ENCODE results near the gene REV3L. TPM values are rescaled to one million over a fixed set of nuclear protein-coding genes. Genes with fewer than 3 reads are reported as not detected.
A peak's percentile ranks its signal among the peaks of the same experiment; 100 is the strongest.
"Not testable (repeated sequence)": the region's sequence is repeated elsewhere in the genome, so short reads cannot be mapped to it uniquely, and the experiment has no call there.

The REV3L gene
- total and polyA plus RNA-seq, 4 donors, result 3.8 to 17.7 (median 11.2) TPM

GRCh38 chr6:111256646-111257045 is 226.4 kb downstream of the REV3L start:
- no peak for DNase-seq (ENCODE audit: low spot score)
- Histone ChIP-seq H3K27me3 (ENCODE audit: control insufficient read depth in 4 of 4, insufficient read depth in 4 of 4, low read length in 3 of 4) (no peaks in the 10 kb centered on the region), H3K9me3 (ENCODE audit: control insufficient read depth in 4 of 4, low read length in 3 of 4) (no peaks in the 10 kb centered on the region), H3K4me3 (ENCODE audit: low read depth in 1 of 3, low read length in 3 of 3) (no peak overlapping the region), H3K9ac (ENCODE audit: low read depth in 1 of 2, low read length in 2 of 2) (no peak overlapping the region), H3K36me3 (ENCODE audit: control insufficient read depth in 4 of 4, insufficient read depth in 3 of 4, low read depth in 1 of 4, low read length in 3 of 4) (no peaks in the 10 kb centered on the region), H3K4me1 (ENCODE audit: control insufficient read depth in 4 of 4, insufficient read depth in 4 of 4, low read length in 3 of 4) (peaks cover 0 to 10% (median 7%) of the 10 kb centered on the region in 4 donors), H3K27ac (ENCODE audit: low read depth in 1 of 2, low read length in 2 of 2) (no peak overlapping the region)
- TF ChIP-seq RAD21 (IDR thresholded peaks at IDR 0.05) (peak; percentile 37 to 38), FOXA2 (IDR thresholded peaks at IDR 0.05) (no peak), YY1 (IDR thresholded peaks at IDR 0.05) (no peak), EGR1 (IDR thresholded peaks at IDR 0.05; ENCODE audit: low read depth in 2 of 2) (no peak), REST (IDR thresholded peaks at IDR 0.05) (no peak)

- H3K4me1 ChIP-seq (ENCODE audit: control insufficient read depth in 4 of 4, insufficient read depth in 4 of 4, low read length in 3 of 4), result peaks cover 0 to 10% (median 7%) of the 10 kb centered on the region in 4 donors
- H3K9me3 ChIP-seq (ENCODE audit: control insufficient read depth in 4 of 4, low read length in 3 of 4); H3K27ac ChIP-seq (ENCODE audit: low read depth in 1 of 2, low read length in 2 of 2); H3K27me3 ChIP-seq (ENCODE audit: control insufficient read depth in 4 of 4, insufficient read depth in 4 of 4, low read length in 3 of 4); DNase-seq (ENCODE audit: low spot score); H3K36me3 ChIP-seq (ENCODE audit: control insufficient read depth in 4 of 4, insufficient read depth in 3 of 4, low read depth in 1 of 4, low read length in 3 of 4); H3K4me3 ChIP-seq (ENCODE audit: low read depth in 1 of 3, low read length in 3 of 3); H3K9ac ChIP-seq (ENCODE audit: low read depth in 1 of 2, low read length in 2 of 2): not testable (repeated sequence)
- WGBS, result 19% methylated on average over 2 of the region's 2 CpGs
Measured at GRCh38 chr6:111255838-111256237, 227.2 kb downstream of the REV3L start.

- DNase-seq (ENCODE audit: low spot score), result no peak
- H3K9ac ChIP-seq (ENCODE audit: low read depth in 1 of 2, low read length in 2 of 2), result no peak overlapping the region
- no peak for TF ChIP-seq ZBTB33 (IDR thresholded peaks at IDR 0.05)
- TF ChIP-seq RAD21 (IDR thresholded peaks at IDR 0.05), result no peak
- no peaks in the 10 kb centered on the region for H3K9me3 ChIP-seq (ENCODE audit: control insufficient read depth in 4 of 4, low read length in 3 of 4)
- no peaks in the 10 kb centered on the region for H3K36me3 ChIP-seq (ENCODE audit: control insufficient read depth in 4 of 4, insufficient read depth in 3 of 4, low read depth in 1 of 4, low read length in 3 of 4)
- H3K4me3 ChIP-seq (ENCODE audit: low read depth in 1 of 3, low read length in 3 of 3), result no peak overlapping the region
- no peaks in the 10 kb centered on the region for H3K27me3 ChIP-seq (ENCODE audit: control insufficient read depth in 4 of 4, insufficient read depth in 4 of 4, low read length in 3 of 4)
- H3K4me1 ChIP-seq (ENCODE audit: control insufficient read depth in 4 of 4, insufficient read depth in 4 of 4, low read length in 3 of 4), result peaks cover 0 to 2% (median under 1%) of the 10 kb centered on the region in 4 donors
- 90% methylated on average over 6 of the region's 6 CpGs for WGBS
- H3K27ac ChIP-seq (ENCODE audit: low read depth in 1 of 2, low read length in 2 of 2), result no peak overlapping the region
Measured at GRCh38 chr6:111254779-111255166, 228.2 kb downstream of the REV3L start.
